ENCODE data around the gene DEGS2.

Gene DEGS2

DNA sequence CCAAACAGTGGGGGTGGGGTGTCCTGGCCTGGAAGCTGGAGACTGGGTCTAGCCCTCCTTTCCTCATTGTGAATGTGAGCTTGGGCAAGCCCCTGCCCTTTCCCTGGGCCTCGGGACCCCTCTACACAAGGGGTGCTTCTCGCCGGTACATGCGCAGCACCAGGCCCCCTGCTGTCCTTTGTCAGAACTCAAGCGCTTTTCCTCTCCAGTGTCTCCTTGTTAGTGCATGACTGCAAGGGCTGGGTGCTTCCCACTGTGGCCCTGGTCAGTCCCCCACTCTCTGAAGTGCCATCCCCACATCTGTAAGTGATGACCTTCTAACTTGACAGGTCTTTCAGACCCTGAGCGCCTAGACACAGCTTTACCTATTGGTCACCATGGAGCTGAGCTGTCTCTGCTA is 44.2 kb downstream of the DEGS2 start:
- Histone ChIP-seq H3K4me3 (ENCODE audit: low read length in 2 of 2) (no peak overlapping the region), H3K9me3 (ENCODE audit: control insufficient read depth in 2 of 2, low read length in 2 of 2) (no peaks in the 10 kb centered on the region), H3K27ac (ENCODE audit: low read depth in 2 of 2, low read length in 2 of 2) (no peak overlapping the region), H3K36me3 (ENCODE audit: control insufficient read depth in 2 of 2, insufficient read depth in 2 of 2, low read length in 2 of 2) (peaks cover 0 to 2% of the 10 kb centered on the region in 2 donors), H3K27me3 (ENCODE audit: control insufficient read depth in 2 of 2, insufficient read depth in 2 of 2, low read length in 2 of 2) (no peaks in the 10 kb centered on the region), H3K9ac (ENCODE audit: low read depth in 1 of 2, low read length in 2 of 2) (no peak overlapping the region), H3K4me1 (ENCODE audit: control insufficient read depth in 2 of 2, insufficient read depth in 2 of 2, low read length in 2 of 2) (peaks cover 5 to 7% of the 10 kb centered on the region in 2 donors)

- H3K27ac ChIP-seq (ENCODE audit: low read depth in 2 of 2, low read length in 2 of 2): no peak overlapping the region
- H3K9me3 ChIP-seq (ENCODE audit: control insufficient read depth in 2 of 2, low read length in 2 of 2): no peaks in the 10 kb centered on the region
- H3K4me1 ChIP-seq (ENCODE audit: control insufficient read depth in 2 of 2, insufficient read depth in 2 of 2, low read length in 2 of 2): peaks cover 5 to 7% of the 10 kb centered on the region in 2 donors
- peaks cover 0 to 4% of the 10 kb centered on the region in 2 donors for H3K36me3 ChIP-seq (ENCODE audit: control insufficient read depth in 2 of 2, insufficient read depth in 2 of 2, low read length in 2 of 2)
- H3K27me3 ChIP-seq (ENCODE audit: control insufficient read depth in 2 of 2, insufficient read depth in 2 of 2, low read length in 2 of 2): no peaks in the 10 kb centered on the region
- no peak overlapping the region for H3K4me3 ChIP-seq (ENCODE audit: low read length in 2 of 2)
- H3K9ac ChIP-seq (ENCODE audit: low read depth in 1 of 2, low read length in 2 of 2): no peak overlapping the region
These were observed 45.2 kb downstream of the DEGS2 start for GRCh38 chr14:100114109-100114765.

DNA sequence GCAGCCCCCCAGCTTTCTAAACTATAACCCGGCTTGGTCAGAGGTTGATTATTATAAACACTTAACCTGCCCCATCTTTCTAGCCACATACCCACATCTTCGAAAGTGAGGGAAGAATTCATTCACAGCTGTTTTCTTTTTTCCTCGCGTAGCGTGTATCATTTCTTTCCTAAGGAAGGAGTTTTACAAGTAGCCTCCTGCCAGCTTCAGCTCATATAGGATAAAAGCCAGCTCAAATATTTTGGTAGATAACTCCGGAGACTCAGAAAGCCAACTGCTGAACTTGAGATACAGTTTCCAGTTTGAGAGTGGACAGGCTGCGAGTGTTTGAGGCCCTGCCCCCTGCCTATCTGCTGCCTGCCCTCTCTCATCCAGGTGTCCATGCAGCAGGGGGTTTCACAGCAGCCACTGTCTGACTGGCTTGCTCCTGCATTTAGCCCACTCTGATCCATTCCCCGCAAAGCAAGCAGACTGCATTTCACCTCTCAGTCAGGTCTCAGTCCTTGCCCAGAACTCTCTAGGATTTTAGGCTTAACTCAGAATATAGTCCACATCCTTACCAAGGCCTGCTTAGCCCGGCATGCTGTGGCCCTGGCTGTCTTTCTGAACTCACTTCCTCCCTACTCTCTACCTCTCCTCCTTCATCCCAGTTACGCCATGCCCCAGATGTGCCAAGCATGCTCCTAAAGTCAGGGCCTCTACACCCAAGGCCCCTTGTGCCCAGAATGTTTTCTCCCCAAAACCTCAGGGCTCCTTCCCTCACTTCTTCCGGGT is 47.3 kb downstream of the DEGS2 start:
- Histone ChIP-seq H3K4me3 (ENCODE audit: low read length in 2 of 2) (no peak overlapping the region), H3K36me3 (ENCODE audit: control insufficient read depth in 2 of 2, insufficient read depth in 2 of 2, low read length in 2 of 2) (peaks cover 0 to 4% of the 10 kb centered on the region in 2 donors), H3K4me1 (ENCODE audit: control insufficient read depth in 2 of 2, insufficient read depth in 2 of 2, low read length in 2 of 2) (peaks cover 2 to 9% of the 10 kb centered on the region in 2 donors), H3K9me3 (ENCODE audit: control insufficient read depth in 2 of 2, low read length in 2 of 2) (no peaks in the 10 kb centered on the region), H3K27me3 (ENCODE audit: control insufficient read depth in 2 of 2, insufficient read depth in 2 of 2, low read length in 2 of 2) (no peaks in the 10 kb centered on the region), H3K9ac (ENCODE audit: low read depth in 1 of 2, low read length in 2 of 2) (no peak overlapping the region), H3K27ac (ENCODE audit: low read depth in 2 of 2, low read length in 2 of 2) (no peak overlapping the region)

GRCh38 chr14:100110816-100111215 is 48.6 kb downstream of the DEGS2 start:
- Histone ChIP-seq H3K27ac (ENCODE audit: low read depth in 2 of 2, low read length in 2 of 2) (no peak overlapping the region), H3K36me3 (ENCODE audit: control insufficient read depth in 2 of 2, insufficient read depth in 2 of 2, low read length in 2 of 2) (peaks cover 0 to 4% of the 10 kb centered on the region in 2 donors), H3K27me3 (ENCODE audit: control insufficient read depth in 2 of 2, insufficient read depth in 2 of 2, low read length in 2 of 2) (no peaks in the 10 kb centered on the region), H3K9ac (ENCODE audit: low read depth in 1 of 2, low read length in 2 of 2) (no peak overlapping the region), H3K9me3 (ENCODE audit: control insufficient read depth in 2 of 2, low read length in 2 of 2) (no peaks in the 10 kb centered on the region), H3K4me3 (ENCODE audit: low read length in 2 of 2) (no peak overlapping the region), H3K4me1 (ENCODE audit: control insufficient read depth in 2 of 2, insufficient read depth in 2 of 2, low read length in 2 of 2) (peaks cover 2 to 11% of the 10 kb centered on the region in 2 donors)

GRCh38 chr14:100109594-100109955 is 49.9 kb downstream of the DEGS2 start:
- H3K36me3 ChIP-seq (ENCODE audit: control insufficient read depth in 2 of 2, insufficient read depth in 2 of 2, low read length in 2 of 2): peaks cover 0 to 4% of the 10 kb centered on the region in 2 donors
- no peak overlapping the region for H3K9ac ChIP-seq (ENCODE audit: low read depth in 1 of 2, low read length in 2 of 2)
- peaks cover 2 to 18% of the 10 kb centered on the region in 2 donors for H3K4me1 ChIP-seq (ENCODE audit: control insufficient read depth in 2 of 2, insufficient read depth in 2 of 2, low read length in 2 of 2)
- H3K27me3 ChIP-seq (ENCODE audit: control insufficient read depth in 2 of 2, insufficient read depth in 2 of 2, low read length in 2 of 2): no peaks in the 10 kb centered on the region
- no peak overlapping the region for H3K4me3 ChIP-seq (ENCODE audit: low read length in 2 of 2)
- no peaks in the 10 kb centered on the region for H3K9me3 ChIP-seq (ENCODE audit: control insufficient read depth in 2 of 2, low read length in 2 of 2)
- H3K27ac ChIP-seq (ENCODE audit: low read depth in 2 of 2, low read length in 2 of 2): no peak overlapping the region

- no peak overlapping the region for H3K27ac ChIP-seq (ENCODE audit: low read depth in 2 of 2, low read length in 2 of 2)
These were observed 50.4 kb downstream of the DEGS2 start for GRCh38 chr14:100108840-100109593.

DNA sequence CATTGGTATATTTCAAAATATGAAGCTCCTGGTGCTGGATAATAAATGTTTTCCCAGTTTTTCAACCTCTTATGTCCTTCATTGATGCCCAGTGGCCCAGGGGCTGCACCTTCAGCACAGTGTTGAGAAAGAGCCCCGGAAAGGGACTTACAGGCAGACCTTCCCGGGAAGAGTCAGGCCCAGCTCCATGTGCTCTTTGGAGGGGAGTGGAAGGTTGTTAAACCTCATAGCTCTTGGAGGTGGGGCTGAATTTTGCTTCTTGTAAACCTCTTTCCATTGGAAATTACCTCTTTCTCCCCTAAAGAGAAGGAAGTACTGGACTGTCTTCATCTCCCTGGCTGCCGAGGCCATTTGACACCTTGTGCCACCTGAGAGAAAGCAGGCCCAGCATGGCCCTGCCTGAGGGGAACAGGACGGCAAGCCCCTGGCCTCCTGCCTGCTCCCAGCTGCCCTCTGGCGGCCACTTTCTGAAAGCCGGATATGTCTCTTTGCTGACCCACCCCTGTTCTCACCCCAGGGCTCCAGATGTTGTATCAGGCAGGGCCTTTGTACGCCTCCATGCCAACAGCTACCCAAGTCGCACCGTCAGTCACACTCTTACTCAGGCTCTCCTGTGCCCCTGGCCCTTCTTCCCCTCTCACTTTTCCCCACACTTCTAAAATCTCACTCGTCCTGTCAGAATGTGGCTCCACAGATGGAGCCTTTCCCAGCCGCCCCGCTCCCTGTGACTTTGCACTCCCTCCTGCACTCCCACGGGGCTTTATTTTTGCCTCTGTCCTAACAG is 51.2 kb downstream of the DEGS2 start:
- Histone ChIP-seq H3K4me1 (ENCODE audit: control insufficient read depth in 2 of 2, insufficient read depth in 2 of 2, low read length in 2 of 2) (peaks cover 8 to 23% of the 10 kb centered on the region in 2 donors), H3K36me3 (ENCODE audit: control insufficient read depth in 2 of 2, insufficient read depth in 2 of 2, low read length in 2 of 2) (peaks cover 0 to 4% of the 10 kb centered on the region in 2 donors), H3K9me3 (ENCODE audit: control insufficient read depth in 2 of 2, low read length in 2 of 2) (no peaks in the 10 kb centered on the region), H3K4me3 (ENCODE audit: low read length in 2 of 2) (no peak overlapping the region), H3K27me3 (ENCODE audit: control insufficient read depth in 2 of 2, insufficient read depth in 2 of 2, low read length in 2 of 2) (no peaks in the 10 kb centered on the region), H3K9ac (ENCODE audit: low read depth in 1 of 2, low read length in 2 of 2) (no peak overlapping the region), H3K27ac (ENCODE audit: low read depth in 2 of 2, low read length in 2 of 2) (no peak overlapping the region)

More at GRCh38 chr14:100108840-100109593, 50.4 kb downstream of the DEGS2 start:
- H3K36me3 ChIP-seq (ENCODE audit: control insufficient read depth in 2 of 2, insufficient read depth in 2 of 2, low read length in 2 of 2): peaks cover 0 to 4% of the 10 kb centered on the region in 2 donors
- H3K9me3 ChIP-seq (ENCODE audit: control insufficient read depth in 2 of 2, low read length in 2 of 2): no peaks in the 10 kb centered on the region
- H3K4me3 ChIP-seq (ENCODE audit: low read length in 2 of 2): no peak overlapping the region
- H3K9ac ChIP-seq (ENCODE audit: low read depth in 1 of 2, low read length in 2 of 2): no peak overlapping the region
- peaks cover 2 to 18% of the 10 kb centered on the region in 2 donors for H3K4me1 ChIP-seq (ENCODE audit: control insufficient read depth in 2 of 2, insufficient read depth in 2 of 2, low read length in 2 of 2)
- H3K27me3 ChIP-seq (ENCODE audit: control insufficient read depth in 2 of 2, insufficient read depth in 2 of 2, low read length in 2 of 2): no peaks in the 10 kb centered on the region

DNA sequence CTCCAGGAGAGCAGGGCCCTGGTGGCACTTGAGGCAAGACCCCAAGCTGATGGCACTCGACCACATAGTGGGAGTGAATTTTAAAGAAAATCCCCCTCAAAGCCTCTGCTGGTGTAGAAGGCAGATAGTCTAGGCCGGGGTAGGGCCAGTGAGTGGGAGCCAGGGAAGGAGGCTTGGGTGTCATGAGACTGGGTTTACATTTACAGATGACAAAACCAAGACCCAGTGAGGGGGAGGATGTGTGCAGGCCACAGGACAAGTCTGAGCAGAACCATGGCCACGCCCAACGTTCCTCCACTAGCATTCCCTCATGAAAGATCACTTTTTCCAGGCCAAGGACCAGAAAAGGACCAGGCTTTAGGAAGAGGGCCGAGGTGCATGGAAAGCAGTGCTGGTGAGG is 52.2 kb downstream of the DEGS2 start:
- Histone ChIP-seq H3K27ac (ENCODE audit: low read depth in 2 of 2, low read length in 2 of 2) (no peak overlapping the region), H3K36me3 (ENCODE audit: control insufficient read depth in 2 of 2, insufficient read depth in 2 of 2, low read length in 2 of 2) (peaks cover 0 to 2% of the 10 kb centered on the region in 2 donors), H3K4me1 (ENCODE audit: control insufficient read depth in 2 of 2, insufficient read depth in 2 of 2, low read length in 2 of 2) (peaks cover 8 to 25% of the 10 kb centered on the region in 2 donors), H3K9ac (ENCODE audit: low read depth in 1 of 2, low read length in 2 of 2) (no peak overlapping the region), H3K4me3 (ENCODE audit: low read length in 2 of 2) (no peak overlapping the region), H3K9me3 (ENCODE audit: control insufficient read depth in 2 of 2, low read length in 2 of 2) (no peaks in the 10 kb centered on the region), H3K27me3 (ENCODE audit: control insufficient read depth in 2 of 2, insufficient read depth in 2 of 2, low read length in 2 of 2) (no peaks in the 10 kb centered on the region)

DNA sequence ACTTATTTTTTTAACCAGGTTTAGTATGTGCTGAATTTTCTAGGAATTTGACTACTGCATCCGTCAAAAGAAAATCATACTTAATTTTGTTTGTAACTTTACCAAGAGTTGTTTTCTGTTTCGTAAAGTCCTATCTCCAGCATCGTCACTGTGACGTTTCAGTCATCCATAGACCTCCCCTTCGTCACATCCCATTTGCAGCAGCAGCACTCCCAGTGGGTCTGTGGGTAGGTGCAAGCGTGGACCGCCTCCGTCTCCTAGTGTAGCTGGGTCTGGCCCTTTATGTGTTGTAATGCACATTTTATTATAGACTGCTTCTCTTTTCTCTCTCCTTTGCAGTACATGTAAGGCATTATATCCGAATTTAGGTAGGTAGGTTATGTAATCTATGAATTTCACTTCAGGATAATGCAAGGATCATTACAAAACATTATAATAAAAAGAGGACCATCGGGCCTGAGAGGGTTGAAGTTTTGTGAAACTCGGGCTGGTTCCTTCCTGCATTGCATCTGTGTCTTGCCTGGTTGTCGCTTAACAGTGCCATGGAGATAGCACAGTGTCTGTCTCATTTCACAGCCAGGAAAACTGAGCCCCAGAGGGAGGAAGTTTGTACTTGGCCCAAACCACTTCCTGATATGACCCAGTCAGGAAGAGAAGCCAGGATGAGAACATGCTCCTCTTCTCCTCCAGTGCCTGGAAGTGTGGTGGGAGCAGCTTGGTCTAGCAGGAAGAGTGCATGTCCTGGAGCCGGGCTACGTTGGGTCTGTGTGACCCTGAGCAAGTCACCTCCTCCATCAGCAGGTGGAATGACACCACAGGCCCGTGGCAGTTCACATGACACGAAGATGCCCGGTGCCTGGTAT is 53.0 kb downstream of the DEGS2 start:
- Histone ChIP-seq H3K9me3 (ENCODE audit: control insufficient read depth in 2 of 2, low read length in 2 of 2) (no peaks in the 10 kb centered on the region), H3K27me3 (ENCODE audit: control insufficient read depth in 2 of 2, insufficient read depth in 2 of 2, low read length in 2 of 2) (no peaks in the 10 kb centered on the region), H3K27ac (ENCODE audit: low read depth in 2 of 2, low read length in 2 of 2) (no peak overlapping the region), H3K9ac (ENCODE audit: low read depth in 1 of 2, low read length in 2 of 2) (no peak overlapping the region), H3K4me1 (ENCODE audit: control insufficient read depth in 2 of 2, insufficient read depth in 2 of 2, low read length in 2 of 2) (peaks cover 8 to 25% of the 10 kb centered on the region in 2 donors), H3K36me3 (ENCODE audit: control insufficient read depth in 2 of 2, insufficient read depth in 2 of 2, low read length in 2 of 2) (peaks cover 0 to 2% of the 10 kb centered on the region in 2 donors), H3K4me3 (ENCODE audit: low read length in 2 of 2) (no peak overlapping the region)

Data from mucosa of rectum (tissue), 2 donors.